Testis (tissue), 2 donors: ENCODE data around the gene P2RY8.
"Not testable (repeated sequence)": the region's sequence is repeated elsewhere in the genome, so short reads cannot be mapped to it uniquely, and the experiment has no call there.

Experiments used
- CTCF ChIP-seq, 3 experiments: fragments of 450-650 bp in 2 of 3; fragments of 200-600 bp in 1 of 3; sonication (generic) in 1 of 3; IDR thresholded peaks; one replicate each; pipeline ENCODE4 v1.5.1; 2016 to 2019; ENCODE audit warnings: antibody characterized with exemption in 3 of 3, mild to moderate bottlenecking in 2 of 3, moderate library complexity in 1 of 3
- POLR2A ChIP-seq: fragments of 450-650 bp; IDR thresholded peaks from one replicate; pipeline ENCODE4 v1.6.1; 2017; ENCODE audit warnings: antibody characterized with exemption, mild to moderate bottlenecking, moderate library complexity

GRCh38 chrX:1426321-1426720 is 110.7 kb downstream of the P2RY8 start:
- TF ChIP-seq CTCF (IDR thresholded peaks at IDR 0.05); POLR2A: not testable (repeated sequence)
